Prostate gland (tissue), 2 donors: ENCODE data around the gene LRRC8A. TPM values are rescaled to one million over a fixed set of nuclear protein-coding genes. Genes with fewer than 3 reads are reported as not detected.
"Not testable (repeated sequence)": the region's sequence is repeated elsewhere in the genome, so short reads cannot be mapped to it uniquely, and the experiment has no call there.

Source experiments
- DNase-seq: peaks from one replicate; pipeline ENCODE4 v3.0.0-alpha.2; 2019; ENCODE audit warnings: low spot score
- H3K27ac ChIP-seq, 2 donors: fragments of 200-600 bp; sonication (generic); 2 replicates each; pipeline ENCODE4 v1.5.1; 2017 to 2019
- H3K27me3 ChIP-seq: fragments of 200-600 bp; sonication (generic); replicated peaks from 2 replicates; pipeline ENCODE4 v1.5.1; 2019; ENCODE audit not compliant: insufficient read depth
- H3K36me3 ChIP-seq, 2 donors: fragments of 200-600 bp; sonication (generic); 1 replicate in 1 of 2; 2 replicates in 1 of 2; pipeline versions ENCODE4 v1.5.1 to v1.8.1; 2017 to 2019
- H3K4me1 ChIP-seq: fragments of 200-600 bp; sonication (generic); replicated peaks from 2 replicates; pipeline ENCODE4 v1.5.1; 2019
- H3K4me3 ChIP-seq, 2 donors: fragments of 200-600 bp; sonication (generic); 2 replicates each; pipeline ENCODE4 v1.5.1; 2017 to 2019
- H3K9me3 ChIP-seq: fragments of 200-600 bp; sonication (generic); 2 replicates; pipeline ENCODE4 v1.5.1; 2017
- POLR2A ChIP-seq: fragments of 450-650 bp; IDR thresholded peaks from one replicate; pipeline ENCODE4 v1.6.1; 2016; ENCODE audit warnings: antibody characterized with exemption, mild to moderate bottlenecking
- POLR2AphosphoS5 ChIP-seq: sonication (generic); formaldehyde crosslinking; IDR thresholded peaks from one replicate; pipeline ENCODE4 v1.6.1; 2017; ENCODE audit warnings: antibody characterized with exemption
- WGBS: methylation state at CpG from one replicate; pipeline ENCODE4 v1.1.5; 2018; 5-methylcytosine and 5-hydroxymethylcytosine counted together
- intact Hi-C: fragments of 100-400 bp; cut with DNase I; formaldehyde crosslinking; loops from one replicate; pipeline ENCODE4 v1.14.2; 2022
- total RNA-seq, 2 donors: library from RNA; depleted of rRNA; stranded (reverse); fragments of >200 nt; gene quantifications; one replicate each; pipeline ENCODE4 v1.1.0, GENCODE V29; 2016
- TF ChIP-seq, protein P1 (sequence below), 4 experiments: fragments of 200-600 bp in 2 of 4; fragments of 450-650 bp in 2 of 4; sonication (generic) in 2 of 4; IDR thresholded peaks; 1 replicate in 3 of 4; 2 replicates in 1 of 4; pipeline ENCODE4 v1.5.1; 2016 to 2019; ENCODE audit warnings: antibody characterized with exemption in 4 of 4, mild to moderate bottlenecking in 2 of 4, moderate library complexity in 2 of 4

LRRC8A gene
- total RNA-seq, 2 donors from 2014 or later: 78.2 to 78.8 TPM

DNA sequence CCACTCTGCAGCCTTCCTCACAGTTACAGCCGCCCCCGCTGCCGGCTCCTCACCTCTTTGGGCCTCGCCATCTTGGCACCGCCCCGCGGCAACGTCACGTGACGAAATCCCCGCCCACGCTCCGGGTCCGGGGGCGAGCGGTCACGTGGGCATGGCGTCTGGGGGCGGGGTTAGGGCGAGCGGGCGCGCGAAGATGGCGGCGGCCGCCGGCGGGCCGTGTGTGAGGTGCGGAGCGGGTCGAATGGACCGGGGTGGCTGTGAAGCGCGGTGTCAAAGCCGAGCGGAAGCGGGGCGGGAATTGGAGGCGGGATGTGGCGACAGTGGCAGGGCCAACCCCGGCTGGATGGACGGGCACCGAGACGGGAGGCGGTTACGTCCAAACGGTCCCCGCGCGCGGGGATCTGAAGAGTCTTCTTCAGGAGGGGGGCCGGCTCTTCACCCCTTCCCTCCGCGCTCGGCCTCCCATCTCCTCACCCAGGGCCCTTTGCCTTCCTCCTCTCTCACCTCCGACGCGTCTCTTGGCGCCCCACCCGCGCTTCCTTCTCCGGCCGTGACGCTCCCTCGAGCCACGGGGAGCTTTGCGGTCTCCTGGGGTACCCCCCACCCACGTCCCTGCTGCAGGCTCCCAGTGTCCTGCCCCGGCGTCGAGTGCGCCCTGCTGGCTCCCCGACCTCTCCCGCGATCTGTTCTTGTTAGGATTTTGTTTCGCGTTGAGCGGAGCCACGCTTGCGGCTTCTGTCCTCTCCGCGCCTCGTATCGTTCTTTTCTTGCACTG is 65.8 kb downstream of the LRRC8A start, which contains the start of the genes DOLK and NUP188:
DOLK (minus strand) TSS at position 77 of the 775 bp plus-strand sequence. CDS start 300 bp downstream, outside the sequence.
NUP188 (plus strand) TSS at position 173 of the 775 bp plus-strand sequence; CDS start at position 194, 21 bp downstream.
- Histone ChIP-seq H3K9me3 (no peaks in the 10 kb centered on the region), H3K36me3 (no peaks in the 10 kb centered on the region), H3K27me3 (no peaks in the 10 kb centered on the region), H3K4me3 (peak within 1 kb of the TSS; percentile 81 to 95), H3K27ac (peak within 1 kb of the TSS; percentile 91 to 94), H3K4me1 (peaks cover 5% of the 10 kb centered on the region)
- peak; percentile 95 for DNase-seq
- TF ChIP-seq, protein P1, sequence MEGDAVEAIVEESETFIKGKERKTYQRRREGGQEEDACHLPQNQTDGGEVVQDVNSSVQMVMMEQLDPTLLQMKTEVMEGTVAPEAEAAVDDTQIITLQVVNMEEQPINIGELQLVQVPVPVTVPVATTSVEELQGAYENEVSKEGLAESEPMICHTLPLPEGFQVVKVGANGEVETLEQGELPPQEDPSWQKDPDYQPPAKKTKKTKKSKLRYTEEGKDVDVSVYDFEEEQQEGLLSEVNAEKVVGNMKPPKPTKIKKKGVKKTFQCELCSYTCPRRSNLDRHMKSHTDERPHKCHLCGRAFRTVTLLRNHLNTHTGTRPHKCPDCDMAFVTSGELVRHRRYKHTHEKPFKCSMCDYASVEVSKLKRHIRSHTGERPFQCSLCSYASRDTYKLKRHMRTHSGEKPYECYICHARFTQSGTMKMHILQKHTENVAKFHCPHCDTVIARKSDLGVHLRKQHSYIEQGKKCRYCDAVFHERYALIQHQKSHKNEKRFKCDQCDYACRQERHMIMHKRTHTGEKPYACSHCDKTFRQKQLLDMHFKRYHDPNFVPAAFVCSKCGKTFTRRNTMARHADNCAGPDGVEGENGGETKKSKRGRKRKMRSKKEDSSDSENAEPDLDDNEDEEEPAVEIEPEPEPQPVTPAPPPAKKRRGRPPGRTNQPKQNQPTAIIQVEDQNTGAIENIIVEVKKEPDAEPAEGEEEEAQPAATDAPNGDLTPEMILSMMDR (IDR thresholded peaks at IDR 0.05): peak in 1 of 4 experiments; percentile 30
- TF ChIP-seq POLR2A: peak; percentile 93
- peak; percentile 98 for TF ChIP-seq POLR2AphosphoS5
- intact Hi-C loops: no loop called here
- under 1% methylated on average over 84 of the region's 86 CpGs for WGBS

- intact Hi-C loops: not testable (repeated sequence)
Measured at GRCh38 chr9:128961403-128961802, 79.5 kb downstream of the LRRC8A start.

More at GRCh38 chr9:128961403-128961802, 79.5 kb downstream of the LRRC8A start:
- not testable (repeated sequence) for H3K4me1 ChIP-seq, H3K9me3 ChIP-seq, H3K4me3 ChIP-seq, H3K27me3 ChIP-seq, DNase-seq, H3K27ac ChIP-seq, H3K36me3 ChIP-seq
- WGBS: 95% methylated on average over 9 of the region's 9 CpGs

Other genes with a start within 250 kb of the LRRC8A start
- 10 to 100 TPM; 66.1 to 80.1 TPM for gene DYNC2I2, start 225.3 kb upstream of the LRRC8A start, total RNA-seq
- 100 to 1,000 TPM; 138 to 150 TPM for gene SET, start 192.9 kb upstream of the LRRC8A start, total RNA-seq
- gene PKN3, start 179.6 kb upstream of the LRRC8A start, total RNA-seq: 1 to 10 TPM; 4.4 to 6.1 TPM
- gene ZDHHC12, start 158.0 kb upstream of the LRRC8A start, total RNA-seq: 100 to 1,000 TPM in 1 of 2 donors, 10 to 100 TPM in 1; 66.2 to 123 TPM
- gene ZER1, start 110.2 kb upstream of the LRRC8A start, total RNA-seq: 100 to 1,000 TPM in 1 of 2 donors, 10 to 100 TPM in 1; 86.6 to 122 TPM
- gene TBC1D13, start 94.9 kb upstream of the LRRC8A start, total RNA-seq: 10 to 100 TPM; 23.5 to 29.4 TPM
- 10 to 100 TPM; 29.9 to 87.2 TPM for gene ENDOG, start 63.6 kb upstream of the LRRC8A start, total RNA-seq
- 10 to 100 TPM; 45.8 to 47.5 TPM for gene SPOUT1, start 52.3 kb upstream of the LRRC8A start, total RNA-seq
- 10 to 100 TPM; 13.1 to 24.1 TPM for gene KYAT1, start 183 bp upstream of the LRRC8A start, total RNA-seq
- gene PHYHD1, start 38.8 kb downstream of the LRRC8A start, total RNA-seq: 10 to 100 TPM; 36.4 to 50.9 TPM
- gene DOLK, start 65.5 kb downstream of the LRRC8A start, total RNA-seq: 10 to 100 TPM; 26.6 to 27.3 TPM
- gene NUP188, start 65.6 kb downstream of the LRRC8A start, total RNA-seq: 10 to 100 TPM; 34.6 to 88.6 TPM
- 100 to 1,000 TPM; 113 to 178 TPM for gene SH3GLB2, start 146.2 kb downstream of the LRRC8A start, total RNA-seq
- gene MIGA2, start 154.5 kb downstream of the LRRC8A start, total RNA-seq: 10 to 100 TPM; 54.5 to 56.5 TPM
- 10 to 100 TPM; 13.5 to 24.1 TPM for gene DOLPP1, start 199.0 kb downstream of the LRRC8A start, total RNA-seq
- 10 to 100 TPM; 59.8 to 98.3 TPM for gene CRAT, start 228.7 kb downstream of the LRRC8A start, total RNA-seq
- gene PTPA, start 229.3 kb downstream of the LRRC8A start, total RNA-seq: 100 to 1,000 TPM; 165 to 173 TPM